Mucosa of descending colon (tissue), 3 donors: Measurements from ENCODE around the gene FNBP1L. TPM values are rescaled to one million over a fixed set of nuclear protein-coding genes. Genes with fewer than 3 reads are reported as not detected.
A peak's percentile ranks its signal among the peaks of the same experiment; 100 is the strongest.

ENCODE experiments used
- ATAC-seq: fragments of 200-7000 bp; cut with Tn5 transposase; one replicate; pipeline ENCODE4 v1.9.1; 2020; ENCODE audit warnings: mild to moderate bottlenecking, moderate library complexity
- DNase-seq, 3 donors: peaks; one replicate each; pipeline ENCODE4 v3.0.0-alpha.2; 2020
- H3K36me3 ChIP-seq: fragments of 200-600 bp; one replicate; pipeline ENCODE4 v1.8.0; 2021; ENCODE audit warnings: low read depth, mild to moderate bottlenecking
- H3K4me1 ChIP-seq: fragments of 200-600 bp; one replicate; pipeline ENCODE4 v1.8.0; 2021; ENCODE audit warnings: low read depth, mild to moderate bottlenecking
- H3K4me3 ChIP-seq: fragments of 200-600 bp; one replicate; pipeline ENCODE4 v1.8.0; 2021; ENCODE audit warnings: mild to moderate bottlenecking
- H3K9me3 ChIP-seq: fragments of 200-600 bp; one replicate; pipeline ENCODE4 v1.8.0; 2021; ENCODE audit warnings: mild to moderate bottlenecking
- CTCF ChIP-seq: fragments of 200-600 bp; IDR thresholded peaks from one replicate; pipeline ENCODE4 v1.8.0; 2022; ENCODE audit warnings: antibody characterized with exemption, mild to moderate bottlenecking
- intact Hi-C, 2 donors: fragments of 100-400 bp; cut with DNase I in 1 of 2; cut with micrococcal nuclease in 1 of 2; formaldehyde crosslinking; loops; one replicate each; pipeline versions ENCODE4 v1.11.0 to v1.11.1; 2022; cut with DNase I, micrococcal nuclease
- total RNA-seq, 3 donors: library from RNA; stranded (reverse); fragmentation: NEBNext Ultra II Directional in 2 of 3; extraction: Animal tissue kit (Norgen Biotek cat#: 25700) in 2 of 3; gene quantifications; one replicate each; pipeline versions ENCODE4 v1.2.1 to v1.2.4, GENCODE V29; 2021 to 2023
- donor health status: DM: no; HTN: no; CAD: no; lungs with moderate emphysema.
- donor health status: DM: no; HTN: no; CAD: no.
- donor health status: DM: no; HTN: yes; CAD: no.

Gene FNBP1L
- total RNA-seq, 3 donors from 2014 or later, result 32.7 to 49.1 (median 44.4) TPM

- Histone ChIP-seq H3K9me3 (no peaks in the 10 kb centered on the region), H3K36me3 (no peaks in the 10 kb centered on the region), H3K4me3 (no peak overlapping the region), H3K4me1 (peaks cover 5% of the 10 kb centered on the region)
- intact Hi-C loops, result no loop called here
- no peak for ATAC-seq
- TF ChIP-seq CTCF, result no peak
- no peak for DNase-seq
These were observed 52.4 kb downstream of the FNBP1L start for GRCh38 chr1:93500275-93500674.

- Histone ChIP-seq H3K9me3 (no peaks in the 10 kb centered on the region), H3K4me1 (peaks cover 5% of the 10 kb centered on the region), H3K36me3 (no peaks in the 10 kb centered on the region), H3K4me3 (no peak overlapping the region)
- no peak for ATAC-seq
- DNase-seq, result no peak
- intact Hi-C loops, result no loop called here
- no peak for TF ChIP-seq CTCF
These were observed 53.5 kb downstream of the FNBP1L start for GRCh38 chr1:93501399-93501798.

DNA sequence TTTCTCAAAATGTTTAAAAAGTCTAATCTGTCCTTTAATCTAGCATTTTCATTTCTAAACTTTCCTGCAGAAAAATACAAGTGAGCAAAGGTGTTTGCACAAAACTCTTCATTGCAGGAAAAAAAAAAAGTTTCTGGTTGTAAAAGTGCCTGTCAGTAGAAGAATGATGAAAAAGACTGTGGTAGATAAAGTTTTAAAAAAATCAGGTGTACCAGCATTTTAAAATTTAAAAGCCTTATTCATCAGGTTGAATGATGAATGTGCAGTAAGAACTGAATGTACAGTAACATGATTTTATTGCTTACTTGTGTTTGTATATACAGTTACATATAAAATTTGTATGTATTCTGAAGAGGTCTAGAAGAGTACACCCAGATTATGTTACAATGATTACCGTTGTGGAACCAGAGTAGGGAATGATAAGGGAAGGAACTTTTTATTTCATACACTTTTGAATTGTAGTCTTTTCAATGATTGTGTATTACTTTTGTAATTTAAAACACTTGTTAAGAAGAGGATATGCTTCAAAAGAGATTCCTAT, 54.0 kb downstream of the FNBP1L start:
- Histone ChIP-seq H3K9me3 (no peaks in the 10 kb centered on the region), H3K4me1 (peaks cover 5% of the 10 kb centered on the region), H3K4me3 (no peak overlapping the region), H3K36me3 (no peaks in the 10 kb centered on the region)
- TF ChIP-seq CTCF, result no peak
- peak; percentile 81 for ATAC-seq
- no peak for DNase-seq
- intact Hi-C loops, result no loop called here

DNA sequence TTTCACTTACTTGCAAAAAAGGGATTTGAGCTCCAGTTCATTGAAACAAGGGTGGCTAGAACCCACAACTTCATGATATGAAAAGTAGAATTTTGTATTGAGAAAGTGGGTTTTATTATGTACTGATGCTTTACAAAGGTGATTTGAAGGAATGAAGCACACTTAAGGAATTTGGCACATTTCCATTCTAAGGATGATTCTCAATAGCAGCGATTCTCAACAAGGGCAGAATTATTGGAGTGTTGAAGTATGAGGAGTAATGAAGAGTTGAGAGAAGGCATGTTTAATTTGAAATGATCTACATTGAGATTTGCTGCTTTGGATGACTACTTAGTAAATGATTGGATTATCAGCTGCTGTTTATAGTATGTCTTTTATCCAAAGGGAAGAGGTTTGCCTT, 54.7 kb downstream of the FNBP1L start:
- H3K4me3 ChIP-seq, result no peak overlapping the region
- no peak for DNase-seq
- no peak for TF ChIP-seq CTCF
- intact Hi-C loops, result no loop called here
- H3K9me3 ChIP-seq, result no peaks in the 10 kb centered on the region
- H3K36me3 ChIP-seq, result no peaks in the 10 kb centered on the region
- peaks cover 5% of the 10 kb centered on the region for H3K4me1 ChIP-seq
- ATAC-seq, result no peak

- no peak overlapping the region for H3K4me3 ChIP-seq
- DNase-seq (no peak), ATAC-seq (no peak)
- intact Hi-C loops, result no loop called here
- peaks cover 5% of the 10 kb centered on the region for H3K4me1 ChIP-seq
- no peaks in the 10 kb centered on the region for H3K9me3 ChIP-seq
- H3K36me3 ChIP-seq, result no peaks in the 10 kb centered on the region
- TF ChIP-seq CTCF, result no peak
These were observed 55.2 kb downstream of the FNBP1L start for GRCh38 chr1:93503163-93503562.

DNA sequence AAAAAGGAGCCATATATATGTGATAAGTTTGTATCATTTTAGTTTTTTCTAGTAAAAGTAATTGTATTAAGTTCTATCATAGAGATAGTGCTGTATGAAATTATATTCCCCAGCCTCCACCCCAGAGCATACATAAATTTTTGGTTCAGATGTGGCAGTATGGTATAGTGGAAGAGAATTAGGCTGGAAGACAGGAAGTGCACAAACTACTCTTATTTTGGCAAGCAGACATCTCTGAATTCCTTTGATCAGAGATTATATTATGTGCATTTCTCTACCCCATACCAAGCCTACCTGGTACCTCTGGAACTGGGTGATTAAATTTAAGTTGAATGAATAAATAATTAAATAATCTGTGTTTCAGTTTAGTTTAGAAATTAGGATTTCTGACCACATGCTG, 55.9 kb downstream of the FNBP1L start:
- Histone ChIP-seq H3K4me1 (peaks cover 5% of the 10 kb centered on the region), H3K4me3 (no peak overlapping the region), H3K9me3 (no peaks in the 10 kb centered on the region), H3K36me3 (no peaks in the 10 kb centered on the region)
- intact Hi-C loops, result no loop called here
- DNase-seq (no peak), ATAC-seq (no peak)
- no peak for TF ChIP-seq CTCF
